ENCODE results near the gene TRIP10. TPM values are rescaled to one million over a fixed set of nuclear protein-coding genes. Genes with fewer than 3 reads are reported as not detected.
"Not testable (repeated sequence)": the region's sequence is repeated elsewhere in the genome, so short reads cannot be mapped to it uniquely, and the experiment has no call there.

TRIP10 gene
- total RNA-seq, 1 experiment from 2014 or later = 58.3 TPM

DNA sequence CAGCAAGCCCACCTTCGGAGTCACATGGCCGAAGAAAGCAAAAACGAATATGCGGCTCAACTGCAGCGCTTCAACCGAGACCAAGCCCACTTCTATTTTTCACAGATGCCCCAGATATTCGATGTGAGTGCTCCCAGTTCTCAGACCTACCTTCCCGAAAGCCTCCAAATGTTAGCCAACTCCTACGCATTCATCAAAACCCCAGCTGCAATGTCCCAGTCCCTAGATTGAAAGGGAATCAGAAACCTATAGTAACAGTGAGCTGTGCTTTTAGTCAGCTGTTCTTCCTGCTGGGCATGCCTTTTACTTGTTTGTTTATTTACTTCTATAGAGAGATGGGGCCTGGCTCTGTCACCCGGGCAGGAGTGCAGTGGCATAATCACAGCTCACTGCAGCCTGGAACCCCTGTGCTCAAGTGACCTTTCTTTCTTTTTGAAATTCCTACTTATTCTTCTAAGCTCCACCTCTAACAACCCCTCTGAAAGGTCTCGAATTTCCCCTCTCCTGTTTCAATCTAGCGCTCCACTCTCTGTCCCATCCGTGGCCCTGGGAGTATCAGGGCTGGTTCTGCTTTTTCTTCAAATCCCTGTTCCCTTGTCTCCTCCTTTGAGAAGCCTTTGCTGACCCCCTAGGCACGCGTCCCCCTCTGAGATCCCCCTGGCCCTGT lies 4.4 kb downstream of the TRIP10 start:
- no peak for DNase-seq (ENCODE audit: low spot score)

DNA sequence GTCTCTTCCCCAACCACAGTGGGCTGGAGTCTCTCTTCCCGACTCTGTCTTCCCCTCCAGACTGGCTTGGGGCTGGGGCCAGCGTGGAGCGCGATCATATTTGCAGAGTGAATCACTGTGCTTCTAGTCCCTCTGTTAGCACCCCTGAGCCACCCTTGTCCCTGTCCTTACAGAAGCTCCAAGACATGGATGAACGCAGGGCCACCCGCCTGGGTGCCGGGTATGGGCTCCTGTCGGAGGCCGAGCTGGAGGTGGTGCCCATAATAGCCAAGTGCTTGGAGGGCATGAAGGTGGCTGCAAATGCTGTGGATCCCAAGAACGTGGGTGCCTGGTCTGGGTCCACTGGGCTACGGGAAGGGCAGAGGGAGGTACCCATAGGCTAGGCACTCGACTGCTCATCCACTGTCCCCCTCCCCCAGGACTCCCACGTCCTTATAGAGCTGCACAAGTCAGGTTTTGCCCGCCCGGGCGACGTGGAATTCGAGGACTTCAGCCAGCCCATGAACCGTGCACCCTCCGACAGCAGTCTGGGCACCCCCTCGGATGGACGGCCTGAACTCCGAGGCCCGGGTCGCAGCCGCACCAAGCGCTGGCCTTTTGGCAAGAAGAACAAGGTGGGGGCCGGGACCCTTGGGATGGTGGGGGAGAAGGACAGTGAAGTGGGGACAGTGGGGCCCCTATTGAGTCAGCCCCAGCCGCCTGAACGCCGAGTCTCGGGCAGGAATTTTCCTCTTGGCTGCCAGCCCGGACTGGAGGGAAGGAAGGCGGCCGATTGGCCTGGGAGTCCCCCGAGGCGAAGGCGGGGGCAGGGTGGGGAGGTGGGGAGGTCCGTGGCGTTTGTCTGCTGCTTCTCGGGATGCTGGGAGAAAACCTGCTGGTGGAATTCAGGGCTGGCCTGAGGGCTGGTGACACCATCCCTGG lies 5.2 kb downstream of the TRIP10 start:
- peak; percentile 89 for DNase-seq (ENCODE audit: low spot score)

- DNase-seq (ENCODE audit: low spot score) = no peak
These were observed 6.5 kb downstream of the TRIP10 start for GRCh38 chr19:6745965-6746364.

DNA sequence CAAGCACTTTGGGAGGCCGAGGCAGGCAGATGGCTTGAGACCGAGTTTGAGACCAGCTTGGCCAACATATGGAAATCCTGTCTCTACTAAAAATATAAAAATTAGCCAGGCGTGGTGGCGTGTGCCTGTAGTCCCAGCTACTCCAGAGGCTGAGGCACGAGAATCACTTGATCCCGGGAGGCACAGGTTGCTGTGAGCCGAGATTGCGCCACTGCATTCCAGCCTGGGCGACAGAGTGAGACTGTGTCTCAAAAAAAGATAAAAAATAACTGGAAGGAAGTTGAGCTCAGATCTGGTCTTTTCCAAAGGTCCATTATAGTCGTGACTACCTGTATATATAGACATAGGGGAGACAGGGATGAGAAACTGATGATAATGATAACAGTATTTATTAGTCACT lies 9.1 kb downstream of the TRIP10 start:
- DNase-seq (ENCODE audit: low spot score) = not testable (repeated sequence)

GRCh38 chr19:6750062-6750461 lies 10.6 kb downstream of the TRIP10 start:
- DNase-seq (ENCODE audit: low spot score) = no peak

DNA sequence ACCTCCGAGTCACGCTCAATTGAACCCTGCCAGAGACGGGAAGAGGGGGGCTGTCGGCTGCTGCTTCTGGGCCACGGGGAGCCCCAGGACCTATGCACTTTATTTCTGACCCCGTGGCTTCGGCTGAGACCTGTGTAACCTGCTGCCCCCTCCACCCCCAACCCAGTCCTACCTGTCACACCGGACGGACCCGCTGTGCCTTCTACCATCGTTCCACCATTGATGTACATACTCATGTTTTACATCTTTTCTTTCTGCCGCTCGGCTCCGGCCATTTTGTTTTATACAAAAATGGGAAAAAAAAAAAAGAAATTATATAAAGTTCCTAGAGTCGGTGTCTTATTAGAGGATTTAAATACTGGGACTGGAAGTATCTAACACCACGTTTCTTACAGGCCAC lies 11.7 kb downstream of the TRIP10 start:
- DNase-seq (ENCODE audit: low spot score) = no peak

DNA sequence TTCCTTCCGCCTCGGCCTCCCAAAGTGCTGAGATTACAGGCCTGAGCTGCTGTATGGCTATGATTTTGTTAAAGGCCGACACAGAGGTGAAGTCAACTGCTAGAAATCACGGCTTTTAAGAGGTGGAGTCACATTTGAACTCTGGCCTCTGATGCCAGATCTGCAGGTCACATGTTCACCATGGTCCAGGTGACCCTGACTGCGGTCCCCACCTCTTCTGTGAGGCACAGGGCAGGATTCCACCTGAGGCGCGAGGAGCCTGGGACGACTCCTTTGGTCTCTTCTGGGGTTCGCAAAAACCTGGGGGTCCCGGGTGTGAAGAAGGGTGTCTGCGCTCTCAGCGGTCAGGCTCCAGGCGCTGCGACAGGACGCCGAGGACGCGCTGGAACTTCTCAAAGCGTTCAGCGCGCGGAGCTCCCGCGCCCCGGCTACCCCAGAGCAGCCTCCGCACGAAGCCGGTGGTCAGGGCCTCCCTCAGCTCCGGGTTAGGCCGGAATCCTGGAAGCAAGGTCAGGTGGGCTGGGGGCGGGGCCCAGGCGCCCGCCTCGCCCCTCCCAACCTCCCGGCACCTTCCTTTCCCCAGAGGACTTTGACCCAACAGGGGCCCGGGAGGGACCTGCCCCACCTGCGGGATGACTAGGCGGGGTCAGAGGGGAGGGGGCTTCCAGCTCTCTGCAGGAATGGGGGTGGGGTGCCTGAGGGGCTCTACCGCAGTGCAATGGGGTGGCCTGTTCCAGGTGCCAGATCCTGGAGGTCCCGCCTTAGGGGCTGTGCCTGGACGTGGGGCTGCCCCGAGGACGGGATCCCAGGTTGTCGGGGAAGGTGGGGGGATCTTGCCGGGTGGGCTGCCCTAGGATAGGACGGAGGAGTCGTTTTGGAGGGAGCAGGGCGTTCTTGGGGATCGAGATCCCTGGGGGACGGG lies 13.0 kb downstream of the TRIP10 start:
- DNase-seq (ENCODE audit: low spot score) = no peak

DNA sequence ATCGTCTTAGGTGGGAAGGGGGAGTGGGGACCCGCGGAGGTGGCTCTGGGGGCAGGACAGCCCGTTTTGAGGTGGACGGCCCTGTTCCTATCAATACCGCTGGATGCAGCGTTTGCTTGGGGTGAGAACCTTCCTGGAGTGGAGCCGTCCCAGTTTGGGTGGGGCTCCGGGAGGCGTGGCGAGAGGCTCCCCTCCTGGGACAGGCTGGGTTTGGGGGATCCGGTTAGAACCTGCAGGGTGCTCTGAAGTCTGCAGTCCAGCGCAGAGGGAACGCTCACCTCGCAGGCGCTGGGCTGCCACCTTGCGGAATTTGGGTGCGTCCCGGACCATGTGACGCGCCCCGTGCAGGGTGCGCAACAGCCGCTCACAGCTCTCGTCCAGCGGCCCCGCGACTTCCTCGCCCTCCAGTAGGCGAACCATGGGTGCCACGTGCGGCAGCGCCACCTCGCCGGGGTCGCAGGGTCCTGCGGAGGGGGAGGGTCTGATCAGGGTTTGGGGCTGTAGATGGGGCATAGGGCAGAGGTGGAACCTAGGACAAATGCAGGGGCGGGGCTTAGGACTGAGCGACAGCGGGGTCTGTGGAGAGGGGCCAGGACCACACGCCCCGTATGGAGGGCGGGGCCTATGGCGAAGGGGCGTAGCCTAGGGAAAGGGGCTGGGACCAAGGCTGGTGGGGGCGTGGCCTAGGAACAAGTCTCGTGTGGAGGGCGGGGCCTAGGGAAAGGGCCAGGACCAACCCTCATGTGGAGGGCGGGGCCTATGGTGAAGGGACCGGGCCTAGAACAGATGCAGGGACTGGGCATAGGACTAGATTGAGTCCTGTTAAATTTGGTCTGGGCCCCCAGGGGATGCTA lies 13.9 kb downstream of the TRIP10 start:
- no peak for DNase-seq (ENCODE audit: low spot score)

DNA sequence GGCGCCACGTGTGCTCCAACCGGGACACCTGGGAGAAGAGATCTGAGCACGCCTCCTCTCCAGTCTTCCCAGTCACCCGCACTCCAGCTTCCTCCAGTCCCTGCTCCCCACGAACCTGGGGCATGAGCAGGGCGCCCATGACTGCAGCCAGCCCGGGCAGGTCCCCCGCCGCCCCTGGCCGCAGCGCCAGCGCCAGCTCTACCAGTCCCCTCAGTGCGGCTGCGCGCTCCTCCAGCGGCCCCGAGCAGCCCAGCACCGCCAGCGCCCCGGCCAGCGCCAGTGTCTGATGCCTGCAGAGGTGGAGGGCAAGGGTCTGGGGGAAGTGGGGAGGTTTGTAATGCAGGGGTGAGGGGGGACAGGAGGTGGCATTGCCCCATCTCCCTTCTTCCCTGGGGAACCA lies 14.7 kb downstream of the TRIP10 start:
- no peak for DNase-seq (ENCODE audit: low spot score)

DNA sequence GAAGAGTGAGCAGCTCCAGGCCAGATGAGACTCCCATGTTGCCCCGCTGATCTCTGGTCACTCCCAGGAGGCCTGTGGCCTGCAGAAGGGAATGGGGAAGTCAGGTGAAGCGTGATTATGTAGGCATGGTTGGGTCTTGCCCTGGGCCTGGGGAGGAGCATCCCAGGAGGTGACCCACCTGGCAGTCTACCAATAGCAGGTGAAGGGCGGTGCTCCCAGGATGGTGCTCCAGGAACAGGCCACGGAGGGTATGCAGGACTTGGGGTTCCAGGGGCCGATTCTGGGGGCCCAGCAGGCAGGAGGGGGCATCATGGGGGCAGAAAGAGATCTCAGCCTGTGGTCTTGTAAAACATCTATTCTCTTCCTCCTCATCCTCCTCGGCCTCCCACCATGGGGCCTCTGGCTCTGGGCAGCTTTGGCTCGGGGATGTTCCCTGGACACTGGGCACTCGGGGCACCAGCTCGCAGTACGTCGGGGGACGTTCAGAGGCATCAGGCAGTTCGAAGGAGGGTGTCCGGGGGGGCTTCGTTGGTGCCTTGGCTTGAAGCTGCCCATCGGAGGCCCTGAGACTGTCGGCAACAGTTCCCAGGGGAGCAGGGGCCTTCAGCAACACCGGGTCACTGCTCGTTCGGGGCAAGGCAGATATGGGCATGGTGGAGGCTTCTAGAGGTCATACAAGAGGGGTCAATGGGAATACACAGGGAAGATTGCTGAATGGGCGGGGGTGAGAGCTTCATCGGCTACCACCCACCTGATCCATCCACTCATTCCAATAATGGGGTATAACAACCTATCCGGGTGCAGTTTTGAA lies 15.4 kb downstream of the TRIP10 start:
- no peak for DNase-seq (ENCODE audit: low spot score)

- DNase-seq (ENCODE audit: low spot score) = no peak
These were observed 21.1 kb downstream of the TRIP10 start for GRCh38 chr19:6760606-6761005.

DNA sequence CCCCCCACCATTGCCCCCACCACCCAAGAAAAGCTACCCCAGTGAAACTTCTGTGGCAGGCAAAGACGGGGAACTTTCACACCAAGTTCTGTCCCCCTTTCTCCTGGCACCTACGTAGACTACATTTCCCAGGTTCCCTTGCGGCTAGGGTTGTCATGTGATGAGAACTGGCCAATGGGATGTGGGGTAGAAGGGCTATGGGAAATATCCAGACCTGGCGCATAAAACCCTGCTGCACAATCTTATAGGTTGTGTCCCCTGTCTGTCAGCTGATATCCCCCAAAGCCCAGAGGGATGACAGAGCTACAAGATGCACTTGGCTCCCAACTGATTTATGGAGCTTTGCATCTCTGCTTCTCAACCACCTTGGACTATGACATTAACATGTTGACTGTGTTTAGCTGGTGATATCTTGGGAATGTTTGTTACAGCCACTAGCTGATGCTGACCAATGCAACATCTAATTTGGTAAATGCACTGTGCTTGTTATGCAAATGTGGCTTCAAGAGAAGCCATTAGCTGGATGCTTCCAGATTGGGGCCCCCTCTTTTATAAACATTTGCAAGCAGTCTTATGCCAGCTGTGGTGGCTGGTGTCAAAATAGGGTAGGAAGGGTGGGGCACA lies 21.7 kb downstream of the TRIP10 start:
- no peak for DNase-seq (ENCODE audit: low spot score)

DNA sequence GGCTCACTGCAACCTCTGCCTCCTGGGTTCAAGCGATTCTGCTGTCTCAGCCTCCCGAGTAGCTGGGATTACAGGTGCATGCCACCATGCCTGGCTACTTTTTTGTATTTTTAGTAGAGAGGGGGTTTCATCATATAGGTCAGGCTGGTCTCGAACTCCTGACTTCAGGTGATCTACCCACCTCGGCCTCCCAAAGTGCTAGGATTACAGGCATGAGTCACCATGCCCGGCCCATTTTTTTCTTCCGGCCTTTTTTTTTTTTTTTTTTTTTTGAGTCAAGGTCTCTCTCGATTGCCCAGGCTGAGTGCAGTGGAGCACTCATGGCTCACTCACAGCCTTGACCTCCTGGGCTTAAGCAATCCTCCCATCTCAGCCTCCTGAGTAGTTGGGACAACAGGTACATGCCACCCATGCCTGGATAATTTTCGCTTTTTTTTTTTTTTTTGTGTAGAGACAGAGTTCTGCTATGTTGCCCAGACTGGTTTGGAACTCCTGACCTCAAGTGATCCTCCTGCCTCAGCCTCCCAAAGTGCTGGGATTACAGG lies 22.8 kb downstream of the TRIP10 start:
- not testable (repeated sequence) for DNase-seq (ENCODE audit: low spot score)

DNA sequence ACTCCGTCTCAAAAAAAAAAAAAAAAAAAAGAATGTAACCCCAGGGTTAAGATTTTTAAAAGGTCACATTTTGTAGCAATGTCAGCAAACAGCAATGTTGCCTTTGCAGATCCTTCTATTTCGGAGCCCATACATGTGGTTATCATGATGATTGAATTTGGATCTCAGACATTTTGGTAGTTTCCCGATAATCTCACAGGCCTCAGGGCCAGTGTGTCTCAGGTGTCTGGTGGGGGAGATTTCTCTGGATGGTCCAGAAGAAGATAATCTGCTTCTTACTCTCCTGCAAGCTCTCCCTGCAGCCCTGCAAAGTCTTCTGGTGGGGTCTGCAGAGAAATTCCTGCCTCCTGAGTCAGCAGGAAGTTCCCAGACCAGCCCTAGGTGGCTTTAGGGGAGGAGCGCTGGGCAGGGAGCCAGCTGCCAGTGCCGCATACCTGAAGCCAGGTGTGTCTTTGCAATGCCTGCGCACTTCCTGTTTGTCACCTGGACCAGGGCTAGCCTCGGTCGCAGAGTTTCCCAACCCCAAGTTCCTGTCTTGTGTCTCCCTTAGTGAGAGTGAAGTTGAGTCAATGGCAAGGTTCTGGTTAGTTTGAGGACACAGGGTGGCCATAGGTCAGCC lies 26.4 kb downstream of the TRIP10 start:
- peak; percentile 62 for DNase-seq (ENCODE audit: low spot score)

DNA sequence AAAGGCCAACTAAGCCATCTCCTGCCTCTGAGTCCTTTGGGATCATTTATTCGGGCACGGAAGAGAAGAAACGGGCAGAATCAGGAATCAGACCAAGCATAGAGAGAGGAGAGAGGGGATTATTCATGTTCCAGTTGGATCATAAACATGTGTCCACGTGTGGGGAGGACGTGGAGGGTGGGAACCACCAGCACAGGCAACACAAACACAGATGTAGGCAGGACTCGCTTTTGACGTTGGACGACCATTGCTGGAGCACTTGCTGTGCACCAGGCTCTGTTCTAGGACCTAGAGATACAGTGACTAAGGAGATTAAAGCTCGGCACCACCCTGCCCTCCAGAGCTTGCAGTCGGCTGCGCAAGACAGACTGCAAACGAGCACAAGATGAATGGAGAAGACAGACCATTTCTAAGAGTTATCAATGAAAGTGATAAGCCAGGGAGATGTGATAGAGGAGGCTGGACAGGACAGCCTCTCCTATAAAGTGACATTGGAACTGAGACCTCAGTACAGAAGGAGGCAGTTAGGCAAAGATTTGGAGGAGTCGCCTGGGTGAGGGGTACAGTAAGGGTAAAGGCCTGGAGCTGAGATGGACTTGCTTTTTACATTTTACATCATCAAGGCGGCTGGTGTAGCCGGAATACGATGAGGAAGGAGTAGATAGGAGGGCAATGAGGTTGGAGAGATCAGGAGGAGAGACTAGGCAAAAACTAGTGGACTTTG lies 27.0 kb downstream of the TRIP10 start:
- DNase-seq (ENCODE audit: low spot score) = no peak

DNA sequence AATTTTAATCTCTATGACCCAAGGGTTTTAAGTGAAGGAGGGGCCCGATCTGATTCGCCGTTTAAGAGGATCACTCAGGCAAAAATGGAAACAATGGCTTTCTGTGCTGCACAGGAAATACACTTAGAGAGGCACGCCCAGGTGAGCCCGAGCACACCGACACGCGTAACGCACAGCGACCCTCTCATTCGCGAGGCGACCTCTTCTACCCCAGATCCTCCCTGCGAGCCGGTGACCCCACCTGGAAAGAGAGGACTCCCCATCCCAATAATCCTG lies 27.5 kb downstream of the TRIP10 start:
- no peak for DNase-seq (ENCODE audit: low spot score)

- DNase-seq (ENCODE audit: low spot score) = no peak
These were observed 28.1 kb downstream of the TRIP10 start, which contains the start of gene SH2D3A for GRCh38 chr19:6767357-6768235. SH2D3A (minus strand) TSS chr19:6767435; CDS start chr19:6763748, 3,687 bp downstream.
